HG03196 (cell line): Measurements from ENCODE around the gene MDH2.
"Not testable (repeated sequence)": the region's sequence is repeated elsewhere in the genome, so short reads cannot be mapped to it uniquely, and the experiment has no call there.

ENCODE experiments used
- ATAC-seq: cut with Tn5 transposase; IDR thresholded peaks from one replicate; pipeline ENCODE4 v1.9.1; 2021; ENCODE audit not compliant: unreplicated experiment

MDH2 gene

DNA sequence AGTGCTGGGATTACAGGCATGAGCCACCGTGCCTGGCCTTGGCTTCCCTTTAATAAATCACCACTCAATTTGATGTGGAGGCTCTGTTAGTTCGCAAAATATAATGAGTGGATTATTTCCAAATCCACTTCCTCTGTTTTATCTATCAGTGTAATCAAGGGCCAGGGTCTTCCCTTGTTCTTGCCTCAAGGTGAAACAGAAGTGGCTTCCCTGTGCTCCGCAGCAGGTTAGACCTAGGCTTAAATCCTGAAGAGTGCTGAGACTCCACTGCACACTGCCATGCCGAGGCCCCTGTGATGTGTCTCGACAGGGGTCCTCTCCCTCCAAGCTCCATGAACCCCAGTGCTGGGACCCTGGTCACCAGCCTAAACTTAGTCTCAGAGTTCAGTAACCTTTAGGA is 59.0 kb downstream of the MDH2 start:
- no peak for ATAC-seq

DNA sequence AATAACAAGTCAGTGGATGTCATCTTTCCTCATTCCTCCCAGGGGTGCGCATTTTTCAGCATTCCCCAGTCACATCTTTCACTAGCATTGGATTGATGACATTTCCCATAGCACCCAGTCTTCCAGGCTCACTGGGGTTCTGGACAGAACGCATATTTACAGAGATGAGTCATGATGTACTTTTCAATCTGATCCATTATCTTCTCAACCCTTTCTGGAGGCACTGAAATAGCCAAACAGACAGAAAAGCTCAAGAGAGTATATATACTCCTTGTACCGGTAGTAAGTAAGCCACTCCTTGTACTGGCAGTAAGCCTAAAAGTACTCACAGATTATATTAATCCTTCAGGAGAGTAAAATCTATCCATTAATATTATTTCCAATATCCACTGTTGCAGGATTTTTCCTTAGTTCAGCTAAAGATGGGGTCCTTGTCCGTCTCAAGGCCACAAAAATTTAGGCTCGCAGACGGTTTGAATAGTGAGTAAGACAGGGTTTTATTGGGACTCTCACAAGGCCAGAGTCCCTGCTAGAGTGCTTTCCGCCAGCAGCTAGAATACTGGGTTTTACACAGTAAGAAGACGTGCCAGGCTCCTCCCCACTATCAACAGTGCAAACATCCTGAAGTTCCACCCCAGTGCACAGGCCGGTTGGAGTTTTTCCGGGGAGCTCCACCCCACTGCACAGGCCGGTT is 60.8 kb downstream of the MDH2 start:
- no peak for ATAC-seq

DNA sequence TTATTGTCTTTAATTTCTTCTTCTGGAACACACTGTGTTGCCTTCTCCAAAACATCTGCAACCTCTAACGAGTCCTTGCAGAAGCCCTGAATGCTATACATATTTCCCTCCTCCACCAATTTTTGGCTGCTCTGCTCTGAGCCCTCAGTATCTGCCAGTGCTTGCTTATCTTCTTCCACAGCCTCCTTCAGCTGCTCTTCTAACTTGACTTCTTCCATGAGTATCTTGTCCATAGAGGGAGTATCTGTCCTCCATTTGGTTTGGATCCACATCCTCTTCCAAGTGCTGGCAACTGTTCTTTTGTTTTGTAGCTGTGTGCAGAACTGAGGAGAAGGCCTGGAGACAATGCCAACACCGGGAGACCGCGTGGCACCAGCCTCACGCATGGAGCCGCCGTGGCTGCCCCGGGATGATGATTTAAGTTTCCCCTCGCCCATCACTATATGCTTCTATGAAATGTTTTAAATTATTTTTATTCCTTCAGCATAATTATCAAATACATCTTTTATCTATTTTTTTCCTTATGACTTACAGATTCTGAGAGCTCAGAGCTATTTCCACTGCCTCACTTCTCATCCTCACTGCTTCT is 65.2 kb downstream of the MDH2 start:
- not testable (repeated sequence) for ATAC-seq

DNA sequence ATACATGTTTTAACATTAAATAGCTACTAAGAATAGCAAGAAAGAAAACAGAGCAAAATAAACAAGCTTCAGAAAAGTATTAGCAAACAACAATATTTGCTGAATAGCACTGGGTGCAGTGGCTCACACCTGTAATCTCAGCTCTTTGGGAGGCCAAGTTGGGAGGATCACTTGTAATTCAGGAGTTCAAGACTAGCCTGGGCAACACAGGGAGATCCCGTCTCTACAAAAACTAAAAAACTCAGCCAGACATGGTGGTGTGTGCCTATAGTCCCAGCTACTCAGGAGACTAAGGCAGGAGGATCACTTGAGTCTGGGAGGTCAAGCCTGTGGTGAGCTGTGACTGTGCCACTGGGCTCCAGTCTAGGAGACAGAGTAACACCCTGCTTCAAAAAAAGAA is 66.8 kb downstream of the MDH2 start:
- ATAC-seq, result not testable (repeated sequence)
